Lung (tissue), 12 donors: ENCODE results near the gene STAC. TPM values are rescaled to one million over a fixed set of nuclear protein-coding genes. Genes with fewer than 3 reads are reported as not detected.
"Not testable (repeated sequence)": the region's sequence is repeated elsewhere in the genome, so short reads cannot be mapped to it uniquely, and the experiment has no call there.

ENCODE experiments used
- ATAC-seq: fragments of 200-7000 bp; cut with Tn5 transposase; one replicate; pipeline ENCODE4 v1.9.1; 2020; ENCODE audit warnings: moderate number of reproducible peaks; ENCODE audit not compliant: insufficient read depth, low FRiP score
- DNase-seq, 3 donors: peaks; one replicate each; pipeline ENCODE4 v3.0.0-alpha.2; 2013 to 2017
- H3K27ac ChIP-seq, 2 donors: one replicate each; pipeline ENCODE4 v1.5.1; 2013; ENCODE audit warnings: mild to moderate bottlenecking in 2 of 2, moderate library complexity in 2 of 2, control low read depth in 1 of 2, inconsistent platforms in 1 of 2, low read depth in 1 of 2, low read length in 1 of 2
- H3K27me3 ChIP-seq, 3 donors: one replicate each; pipeline ENCODE4 v1.5.1; 2013; ENCODE audit warnings: low read length in 2 of 3; ENCODE audit not compliant: control insufficient read depth in 3 of 3, insufficient read depth in 3 of 3
- H3K36me3 ChIP-seq, 4 donors: one replicate each; pipeline ENCODE4 v1.5.1; 2013; ENCODE audit warnings: low read length in 4 of 4, mild to moderate bottlenecking in 1 of 4, moderate library complexity in 1 of 4; ENCODE audit not compliant: control insufficient read depth in 4 of 4, insufficient read depth in 4 of 4
- H3K4me1 ChIP-seq, 5 donors: one replicate each; pipeline ENCODE4 v1.5.1; 2013; ENCODE audit warnings: low read length in 5 of 5, mild to moderate bottlenecking in 2 of 5, moderate library complexity in 1 of 5; ENCODE audit not compliant: control insufficient read depth in 5 of 5, insufficient read depth in 5 of 5
- H3K4me3 ChIP-seq: one replicate; pipeline ENCODE4 v1.5.1; 2013; ENCODE audit warnings: mild to moderate bottlenecking, control low read depth, moderate library complexity
- H3K9ac ChIP-seq, 2 donors: one replicate each; pipeline ENCODE4 v1.5.1; 2013; ENCODE audit warnings: low read length in 2 of 2, control low read depth in 1 of 2; ENCODE audit not compliant: insufficient read depth in 1 of 2
- H3K9me3 ChIP-seq, 4 donors: one replicate each; pipeline ENCODE4 v1.5.1; 2013; ENCODE audit warnings: low read length in 3 of 4, mild to moderate bottlenecking in 1 of 4, moderate library complexity in 1 of 4; ENCODE audit not compliant: control insufficient read depth in 4 of 4, insufficient read depth in 3 of 4
- WGBS, 2 donors: extraction: QIAGEN DNeasy Blood & Tissue Kit; methylation state at CpG; one replicate each; pipeline ENCODE4 v1.1.7; 2013; 5-methylcytosine and 5-hydroxymethylcytosine counted together
- polyA plus RNA-seq, 2 donors: library from polyadenylated mRNA; stranded (reverse); fragments of 200-250 nt; gene quantifications; one replicate each; pipeline ENCODE4 v1.2.1, GENCODE V29; 2013
- total RNA-seq, 2 donors: library from RNA; depleted of rRNA in 1 of 2; stranded (reverse); fragments of >200 nt in 1 of 2; gene quantifications; one replicate each; pipeline ENCODE4 v1.2.1, GENCODE V29; 2014 to 2021
- TF ChIP-seq, protein P1 (sequence below): IDR thresholded peaks from 2 replicates; pipeline ENCODE4 v1.5.1; 2012; ENCODE audit warnings: mild to moderate bottlenecking; ENCODE audit errors: control extremely low read depth, extremely low read depth
- donor health status: control.
- donor health status: control.
- donor health status: Bipolar disorder and iron deficiency.
- donor health status: healthy.
- donor health status: DM: yes; HTN: yes; CAD: no.

The STAC gene
- total and polyA plus RNA-seq, 4 donors = 1.3 to 17.2 (median 5.7) TPM

DNA sequence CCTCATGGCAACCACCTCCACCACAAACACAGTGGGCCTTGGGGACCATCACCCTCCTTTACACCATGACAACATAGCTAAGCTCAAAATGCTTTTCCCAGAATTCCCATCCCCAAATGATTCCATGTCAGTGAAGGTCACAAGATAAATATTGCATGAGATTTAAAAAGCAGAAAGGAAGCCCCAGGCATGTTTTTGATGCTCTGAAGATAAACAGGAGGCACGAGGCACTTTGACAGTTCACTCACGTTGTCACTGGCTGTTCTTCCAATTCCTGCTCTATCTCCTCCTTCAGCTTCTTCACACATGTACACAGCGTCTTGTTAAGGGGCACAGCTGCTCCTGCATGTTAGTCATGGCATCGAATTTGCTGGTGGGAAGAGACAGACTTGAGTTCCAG lies 180.4 kb downstream of the STAC start:
- TF ChIP-seq, protein P1, sequence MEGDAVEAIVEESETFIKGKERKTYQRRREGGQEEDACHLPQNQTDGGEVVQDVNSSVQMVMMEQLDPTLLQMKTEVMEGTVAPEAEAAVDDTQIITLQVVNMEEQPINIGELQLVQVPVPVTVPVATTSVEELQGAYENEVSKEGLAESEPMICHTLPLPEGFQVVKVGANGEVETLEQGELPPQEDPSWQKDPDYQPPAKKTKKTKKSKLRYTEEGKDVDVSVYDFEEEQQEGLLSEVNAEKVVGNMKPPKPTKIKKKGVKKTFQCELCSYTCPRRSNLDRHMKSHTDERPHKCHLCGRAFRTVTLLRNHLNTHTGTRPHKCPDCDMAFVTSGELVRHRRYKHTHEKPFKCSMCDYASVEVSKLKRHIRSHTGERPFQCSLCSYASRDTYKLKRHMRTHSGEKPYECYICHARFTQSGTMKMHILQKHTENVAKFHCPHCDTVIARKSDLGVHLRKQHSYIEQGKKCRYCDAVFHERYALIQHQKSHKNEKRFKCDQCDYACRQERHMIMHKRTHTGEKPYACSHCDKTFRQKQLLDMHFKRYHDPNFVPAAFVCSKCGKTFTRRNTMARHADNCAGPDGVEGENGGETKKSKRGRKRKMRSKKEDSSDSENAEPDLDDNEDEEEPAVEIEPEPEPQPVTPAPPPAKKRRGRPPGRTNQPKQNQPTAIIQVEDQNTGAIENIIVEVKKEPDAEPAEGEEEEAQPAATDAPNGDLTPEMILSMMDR = no peak
- DNase-seq = no peak
- H3K4me1 ChIP-seq = peaks cover 0 to 5% (median 0%) of the 10 kb centered on the region in 5 donors

DNA sequence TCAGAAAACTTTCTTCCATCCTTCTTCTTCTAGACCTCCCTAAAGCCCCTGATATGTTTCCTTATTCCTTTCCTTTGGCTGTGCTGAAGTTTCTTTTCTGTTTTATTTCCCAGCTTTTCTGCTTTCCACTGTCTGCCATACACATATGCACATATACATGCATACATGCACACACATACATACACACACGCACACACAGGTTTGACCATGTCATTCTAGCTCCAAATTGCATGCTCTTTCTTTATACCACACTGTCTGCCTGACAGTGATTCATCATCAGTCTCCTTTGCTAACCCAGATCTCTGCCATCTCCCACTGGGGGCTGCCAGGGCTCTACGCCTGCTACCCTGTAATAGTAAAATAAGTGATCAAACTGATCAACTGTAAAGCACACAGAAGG lies 181.3 kb downstream of the STAC start:
- 94 to 97% methylated on average over 2 of the region's 2 CpGs for WGBS, 2 donors
- ATAC-seq (no peak), DNase-seq (no peak)
- Histone ChIP-seq H3K4me1 (peaks cover 0 to 5% (median 0%) of the 10 kb centered on the region in 5 donors), H3K36me3 (no peaks in the 10 kb centered on the region), H3K27ac (no peak overlapping the region), H3K4me3 (no peak overlapping the region), H3K9me3 (no peaks in the 10 kb centered on the region), H3K9ac (no peak overlapping the region), H3K27me3 (no peaks in the 10 kb centered on the region)
- TF ChIP-seq, protein P1 = no peak

More for the DNA sequence above, 180.4 kb downstream of the STAC start:
- WGBS, 2 donors = 64 to 76% methylated on average over 4 of the region's 4 CpGs
- Histone ChIP-seq H3K27me3 (no peaks in the 10 kb centered on the region), H3K9me3 (no peaks in the 10 kb centered on the region), H3K9ac (no peak overlapping the region), H3K27ac (no peak overlapping the region), H3K36me3 (no peaks in the 10 kb centered on the region), H3K4me3 (no peak overlapping the region)
- ATAC-seq = no peak

DNA sequence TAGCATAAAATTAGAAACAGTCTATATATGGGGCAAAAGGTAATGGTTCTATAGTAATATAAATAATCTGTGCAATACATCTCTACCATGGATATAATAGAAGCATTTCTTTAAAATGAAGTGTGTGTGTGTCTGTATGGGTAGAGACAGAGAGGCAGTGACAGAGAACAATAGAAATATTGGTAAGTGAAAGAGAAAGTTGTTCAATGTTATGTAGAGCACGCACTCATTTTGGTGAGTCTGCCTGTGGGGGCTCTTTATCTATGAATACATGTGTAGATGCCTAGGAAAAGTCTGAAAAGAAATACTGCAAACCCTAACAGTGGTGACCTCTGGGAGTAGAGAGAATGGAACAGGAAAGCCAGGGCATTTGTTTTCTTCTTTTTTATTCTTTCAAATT lies 182.6 kb downstream of the STAC start:
- H3K36me3 ChIP-seq = no peaks in the 10 kb centered on the region
- no peak overlapping the region for H3K4me3 ChIP-seq
- no peak for DNase-seq
- 46 to 47% methylated on average over 1 of the region's 1 CpG for WGBS, 2 donors
- no peaks in the 10 kb centered on the region for H3K9me3 ChIP-seq
- ATAC-seq = no peak
- H3K4me1 ChIP-seq = peaks cover 0 to 2% (median 0%) of the 10 kb centered on the region in 5 donors
- no peak overlapping the region for H3K9ac ChIP-seq
- TF ChIP-seq, protein P1 = no peak
- no peaks in the 10 kb centered on the region for H3K27me3 ChIP-seq
- H3K27ac ChIP-seq = no peak overlapping the region

DNA sequence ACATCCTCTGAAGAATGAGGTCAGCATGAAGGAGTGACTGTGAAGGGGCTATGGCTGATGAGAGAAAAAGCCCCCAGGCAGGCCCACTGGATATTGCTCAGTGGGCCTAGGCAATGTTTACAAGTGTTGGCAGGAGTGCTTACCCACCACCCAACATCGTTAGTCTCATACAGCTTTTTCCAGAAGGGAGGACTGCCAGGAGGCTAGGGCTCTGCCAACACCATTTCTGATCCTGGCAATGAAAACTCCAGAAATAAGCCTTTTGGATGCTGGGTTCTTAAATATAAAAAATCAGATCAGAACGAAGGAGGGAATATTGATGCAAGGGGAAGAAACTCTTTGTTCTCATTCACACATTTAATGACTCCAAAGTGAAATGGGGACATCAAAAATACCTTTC lies 194.9 kb downstream of the STAC start:
- Histone ChIP-seq H3K27me3 (no peaks in the 10 kb centered on the region), H3K4me1 (no peaks in the 10 kb centered on the region), H3K36me3 (no peaks in the 10 kb centered on the region), H3K4me3 (no peak overlapping the region), H3K27ac (no peak overlapping the region), H3K9ac (no peak overlapping the region), H3K9me3 (peaks cover 0 to 18% (median under 1%) of the 10 kb centered on the region in 4 donors)
- WGBS, 2 donors = 73 to 85% methylated on average over 2 of the region's 2 CpGs
- TF ChIP-seq, protein P1 = no peak
- ATAC-seq = no peak
- no peak for DNase-seq

DNA sequence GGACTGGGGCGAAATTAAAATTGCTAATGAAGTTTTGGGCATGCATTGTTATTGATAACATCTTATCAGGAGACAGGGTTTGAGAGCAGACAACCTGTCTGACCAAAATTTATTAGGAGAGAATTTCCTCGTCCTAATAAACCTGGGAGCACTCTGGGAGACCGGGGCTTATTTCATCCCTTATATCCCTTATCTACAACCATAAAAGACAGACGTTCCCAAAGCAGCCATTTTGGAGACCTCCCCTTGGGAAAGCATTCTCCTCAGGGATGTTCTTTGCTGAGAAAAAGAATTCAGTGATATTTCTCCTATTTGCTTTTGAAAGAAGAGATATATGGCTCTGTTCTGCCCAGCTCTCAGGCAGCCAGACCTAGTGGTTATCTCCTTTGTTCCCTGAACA lies 198.1 kb downstream of the STAC start:
- not testable (repeated sequence) for H3K27me3 ChIP-seq, H3K4me3 ChIP-seq, H3K4me1 ChIP-seq, DNase-seq, H3K36me3 ChIP-seq, H3K9ac ChIP-seq, H3K27ac ChIP-seq, ATAC-seq
- WGBS, 2 donors = 78 to 93% methylated on average over 4 of the region's 4 CpGs
- H3K9me3 ChIP-seq = peaks cover 0 to 18% (median 0%) of the 10 kb centered on the region in 4 donors
